GM12873 (cell line): ENCODE measurements around the gene KMT2B.

Experiments
- TF ChIP-seq, protein P1 (sequence below): IDR thresholded peaks from 2 replicates; pipeline ENCODE4 v1.5.1; 2012; ENCODE audit warnings: low read depth, mild to moderate bottlenecking, moderate library complexity, low read length, control low read depth; ENCODE audit not compliant: insufficient read depth; ENCODE audit errors: missing control alignments

The KMT2B gene

DNA sequence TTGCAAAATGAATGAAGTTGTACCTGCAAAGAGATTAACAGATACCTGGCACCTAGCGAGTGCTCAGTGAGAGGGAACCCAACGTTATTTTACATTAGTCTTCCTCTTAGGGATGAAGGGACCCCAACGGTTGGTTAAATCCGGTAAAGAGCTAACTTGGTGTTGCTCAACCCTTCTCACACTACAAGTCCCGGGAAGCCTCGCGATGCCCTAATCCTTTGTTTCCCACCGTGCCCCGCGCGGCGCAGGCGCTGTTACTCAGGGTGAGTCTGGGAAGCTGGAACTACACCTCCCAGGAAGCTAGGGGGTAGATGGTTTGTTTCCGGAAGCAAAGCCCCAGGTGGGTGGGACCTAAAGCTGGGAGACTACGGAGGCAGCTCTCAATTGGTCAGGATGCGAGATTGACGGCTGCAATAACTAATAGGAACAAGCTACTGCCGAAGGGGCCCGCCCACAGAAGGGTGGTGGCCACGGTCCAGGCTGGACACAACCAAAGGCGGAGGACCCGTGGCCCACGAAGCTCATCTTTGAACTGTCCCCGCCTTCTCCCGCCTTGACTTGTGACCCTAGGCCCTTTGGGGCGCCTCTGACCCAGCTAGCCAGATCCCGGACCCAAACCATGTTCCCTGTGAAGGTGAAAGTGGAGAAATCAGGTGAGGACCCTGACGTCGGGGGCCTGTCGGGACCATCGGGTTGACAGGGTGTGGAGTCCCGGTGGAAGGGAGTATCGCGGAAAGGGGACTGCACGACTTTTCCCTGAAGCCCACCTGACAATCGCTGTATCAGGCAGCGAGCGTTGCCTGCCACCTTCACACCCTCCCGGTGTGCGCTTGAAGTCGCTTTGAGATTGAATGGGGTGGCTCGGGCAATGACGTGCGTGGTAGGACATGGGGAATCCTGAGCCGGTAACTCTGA lies 30.6 kb downstream of the KMT2B start, which contains the start of gene LIN37:
Gene LIN37 (plus strand): TSS at position 471 of the 915 bp plus-strand sequence. CDS start 149 bp downstream, at position 620.
- TF ChIP-seq, protein P1, sequence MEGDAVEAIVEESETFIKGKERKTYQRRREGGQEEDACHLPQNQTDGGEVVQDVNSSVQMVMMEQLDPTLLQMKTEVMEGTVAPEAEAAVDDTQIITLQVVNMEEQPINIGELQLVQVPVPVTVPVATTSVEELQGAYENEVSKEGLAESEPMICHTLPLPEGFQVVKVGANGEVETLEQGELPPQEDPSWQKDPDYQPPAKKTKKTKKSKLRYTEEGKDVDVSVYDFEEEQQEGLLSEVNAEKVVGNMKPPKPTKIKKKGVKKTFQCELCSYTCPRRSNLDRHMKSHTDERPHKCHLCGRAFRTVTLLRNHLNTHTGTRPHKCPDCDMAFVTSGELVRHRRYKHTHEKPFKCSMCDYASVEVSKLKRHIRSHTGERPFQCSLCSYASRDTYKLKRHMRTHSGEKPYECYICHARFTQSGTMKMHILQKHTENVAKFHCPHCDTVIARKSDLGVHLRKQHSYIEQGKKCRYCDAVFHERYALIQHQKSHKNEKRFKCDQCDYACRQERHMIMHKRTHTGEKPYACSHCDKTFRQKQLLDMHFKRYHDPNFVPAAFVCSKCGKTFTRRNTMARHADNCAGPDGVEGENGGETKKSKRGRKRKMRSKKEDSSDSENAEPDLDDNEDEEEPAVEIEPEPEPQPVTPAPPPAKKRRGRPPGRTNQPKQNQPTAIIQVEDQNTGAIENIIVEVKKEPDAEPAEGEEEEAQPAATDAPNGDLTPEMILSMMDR = no peak

DNA sequence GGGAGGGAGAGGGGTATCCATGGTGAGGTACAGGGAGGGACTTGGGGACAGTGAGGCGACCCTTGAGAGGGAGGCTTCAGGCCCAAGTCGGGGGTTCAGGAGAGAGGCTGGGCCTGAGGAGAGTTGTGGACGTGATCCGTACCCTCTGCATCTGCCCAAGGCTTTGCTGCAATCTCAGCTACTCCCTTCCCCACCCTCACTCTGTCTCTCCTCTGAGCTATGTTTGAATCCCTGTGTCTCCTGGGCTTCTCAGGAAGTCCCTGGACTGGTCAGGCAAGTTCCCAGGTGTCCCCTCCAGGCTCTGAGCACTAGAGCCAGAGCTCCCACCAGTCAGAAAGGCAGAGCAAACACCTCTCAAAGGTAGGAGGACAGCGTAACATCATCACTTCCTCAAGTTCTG lies 32.4 kb downstream of the KMT2B start:
- TF ChIP-seq, protein P1 = no peak

DNA sequence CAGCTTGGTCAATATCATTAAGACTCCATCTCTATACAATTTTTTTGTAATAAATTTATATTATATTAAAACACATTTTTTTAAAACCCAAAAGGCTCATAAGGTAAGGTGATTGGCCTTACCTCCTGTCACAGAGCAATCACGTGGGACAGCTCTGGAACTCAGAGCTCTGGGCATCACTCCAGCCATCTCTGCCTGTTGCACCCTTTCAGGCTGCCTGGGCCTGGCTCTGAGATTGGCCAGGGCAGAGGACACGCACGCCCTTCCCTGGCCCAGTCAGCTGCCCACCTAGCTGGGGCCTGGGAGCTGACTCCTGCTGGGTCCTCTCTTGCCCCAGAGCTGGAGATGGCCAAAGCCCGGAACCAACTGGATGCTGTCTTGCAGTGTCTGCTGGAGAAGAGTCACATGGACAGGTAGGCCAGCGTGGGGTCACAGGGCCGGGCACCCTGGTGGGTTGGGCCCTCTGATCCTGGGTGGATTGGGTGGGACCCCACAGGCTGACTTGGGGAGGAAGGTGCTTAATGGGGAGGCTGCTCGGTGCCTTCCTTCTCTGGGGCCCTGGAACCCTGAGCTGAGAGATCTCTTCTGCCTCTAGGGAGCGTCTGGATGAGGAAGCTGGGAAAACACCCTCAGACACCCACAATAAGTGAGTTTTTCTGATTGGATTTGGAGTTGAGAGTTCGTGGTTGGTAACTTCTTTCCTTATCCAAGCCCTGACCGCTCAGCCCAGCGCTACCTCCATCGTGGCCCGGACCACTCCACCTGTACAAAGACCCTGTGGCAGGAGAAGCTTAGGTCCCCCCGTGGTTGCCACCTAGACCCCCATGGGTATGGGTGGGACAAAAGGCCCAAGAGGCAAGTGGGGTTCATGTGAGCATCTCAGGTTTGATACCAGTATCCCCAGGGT lies 34.3 kb downstream of the KMT2B start:
- TF ChIP-seq, protein P1 = no peak

DNA sequence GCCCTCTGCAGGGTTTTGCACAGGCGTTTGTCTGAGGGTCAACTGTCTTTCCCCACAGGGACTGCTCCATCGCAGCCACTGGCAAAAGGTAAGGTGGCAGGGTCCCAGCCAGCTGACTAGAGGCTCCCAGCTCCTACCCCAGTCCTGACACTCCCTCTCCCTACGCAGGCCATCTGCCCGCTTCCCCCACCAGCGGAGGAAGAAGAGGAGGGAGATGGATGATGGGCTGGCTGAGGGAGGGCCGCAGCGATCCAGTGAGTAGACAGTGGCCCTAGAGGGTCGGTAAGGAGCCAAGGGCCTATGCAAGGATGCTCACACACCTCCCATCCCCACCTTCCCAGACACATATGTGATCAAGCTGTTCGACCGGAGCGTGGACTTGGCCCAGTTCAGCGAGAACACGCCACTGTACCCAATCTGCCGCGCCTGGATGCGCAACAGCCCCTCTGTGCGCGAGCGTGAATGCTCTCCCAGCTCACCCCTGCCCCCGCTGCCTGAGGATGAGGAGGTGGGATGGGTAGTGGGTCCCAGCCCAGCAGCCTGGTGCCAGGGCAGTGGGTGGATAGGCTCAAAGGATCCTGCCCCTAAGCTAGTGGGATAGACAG lies 35.0 kb downstream of the KMT2B start:
- TF ChIP-seq, protein P1 = no peak

DNA sequence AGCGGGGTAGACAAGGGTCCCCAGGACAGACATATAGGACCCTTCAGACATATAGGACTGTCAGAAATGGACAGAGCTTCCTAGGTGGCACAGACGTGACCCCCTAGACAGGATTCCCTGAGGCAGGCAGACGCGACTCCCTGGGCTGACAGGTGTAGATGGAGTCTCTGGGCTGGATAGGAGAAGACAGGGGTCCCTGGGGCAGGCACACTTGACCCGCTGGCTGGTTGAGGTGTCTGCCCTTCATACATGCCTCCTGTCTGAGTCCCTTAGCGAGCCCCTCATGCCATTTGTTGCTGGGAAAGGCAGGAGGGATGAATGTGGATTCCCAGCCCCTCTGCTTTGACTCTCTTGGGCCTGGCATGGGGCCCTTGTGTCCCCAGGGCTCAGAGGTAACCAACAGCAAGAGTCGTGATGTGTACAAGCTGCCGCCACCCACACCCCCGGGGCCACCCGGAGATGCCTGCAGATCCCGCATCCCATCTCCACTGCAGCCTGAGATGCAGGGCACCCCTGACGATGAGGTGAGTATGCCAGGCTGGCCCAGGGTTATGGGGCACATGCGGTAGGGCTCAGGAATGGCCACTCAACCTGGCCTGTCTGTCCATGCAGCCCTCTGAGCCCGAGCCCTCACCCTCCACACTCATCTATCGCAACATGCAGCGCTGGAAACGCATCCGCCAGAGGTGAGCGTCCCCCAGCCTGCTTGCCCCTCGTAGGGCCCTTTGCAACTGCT lies 36.0 kb downstream of the KMT2B start:
- TF ChIP-seq, protein P1 = no peak

DNA sequence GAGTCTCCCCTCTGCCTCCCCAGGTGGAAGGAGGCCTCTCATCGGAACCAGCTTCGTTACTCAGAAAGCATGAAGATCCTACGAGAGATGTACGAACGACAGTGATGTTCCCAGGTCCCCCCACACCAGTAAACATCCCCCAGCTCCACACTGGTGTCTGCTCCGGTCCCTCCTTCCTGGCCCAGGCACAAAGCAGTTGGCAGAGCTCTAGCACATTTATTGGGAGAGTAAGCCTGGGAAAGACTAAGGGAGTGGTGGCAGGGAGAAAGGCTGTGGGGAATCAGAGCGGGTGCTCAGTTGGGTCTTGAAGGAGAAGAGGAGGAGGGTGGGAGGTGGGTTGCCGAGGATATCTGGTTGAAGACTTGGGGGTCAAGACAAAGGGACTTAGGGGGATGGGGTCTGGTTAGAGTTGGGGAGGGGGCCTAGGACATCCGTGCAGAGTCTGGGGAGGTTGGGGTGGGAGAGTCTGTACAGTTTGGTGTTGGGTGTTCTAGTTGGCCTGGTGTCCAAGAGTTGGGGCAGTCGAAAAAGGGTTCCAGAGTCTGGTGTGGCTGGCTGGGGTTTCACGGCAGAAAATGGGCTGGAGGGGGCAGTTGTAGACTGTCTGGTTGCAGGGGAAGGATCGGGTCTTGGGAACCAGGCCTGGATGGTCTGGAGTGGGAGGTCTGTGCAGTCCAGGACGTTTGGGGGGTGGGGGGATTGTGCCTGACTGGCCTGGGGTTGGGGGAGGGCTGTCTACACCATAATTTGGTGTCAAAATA lies 36.7 kb downstream of the KMT2B start:
- TF ChIP-seq, protein P1 = no peak
